OCI-LY1 (cell line): Measurements from ENCODE around the gene SLC8A1.
A peak's percentile ranks its signal among the peaks of the same experiment; 100 is the strongest.

Source experiments
- H2AFZ ChIP-seq: fragments of 200-600 bp; sonication (generic), shearing (Covaris generic); 2 replicates; pipeline ENCODE4 v1.6.0; 2014; ENCODE audit warnings: antibody characterized with exemption, mild to moderate bottlenecking, low read length
- H3F3A ChIP-seq: fragments of 200-600 bp; sonication (generic), shearing (Covaris generic); 2 replicates; pipeline ENCODE4 v1.6.0; 2014; ENCODE audit warnings: mild to moderate bottlenecking, antibody characterized with exemption, low read length, moderate library complexity; ENCODE audit not compliant: insufficient read depth
- H3K27ac ChIP-seq: fragments of 200-600 bp; sonication (generic); 2 replicates; pipeline ENCODE4 v1.5.1; 2014; ENCODE audit warnings: low read length, mixed run types, mild to moderate bottlenecking, low read depth; ENCODE audit not compliant: poor library complexity, severe bottlenecking
- H3K27me3 ChIP-seq: fragments of 200-600 bp; sonication (generic); 2 replicates; pipeline ENCODE4 v1.6.0; 2014; ENCODE audit warnings: antibody characterized with exemption, mild to moderate bottlenecking, low read length, moderate library complexity; ENCODE audit not compliant: insufficient read depth
- H3K36me3 ChIP-seq: fragments of 200-600 bp; sonication (generic); 2 replicates; pipeline ENCODE4 v1.6.1; 2014; ENCODE audit warnings: mild to moderate bottlenecking, antibody characterized with exemption, low read length, moderate library complexity, mixed read lengths; ENCODE audit not compliant: insufficient read depth
- H3K4me1 ChIP-seq: fragments of 200-600 bp; sonication (generic); 2 replicates; pipeline ENCODE4 v1.5.1; 2014; ENCODE audit warnings: mild to moderate bottlenecking, low read length, moderate library complexity; ENCODE audit not compliant: insufficient read depth, severe bottlenecking
- H3K4me2 ChIP-seq: fragments of 200-600 bp; sonication (generic), shearing (Covaris generic); 2 replicates; pipeline ENCODE4 v1.6.1; 2014; ENCODE audit warnings: low read length
- H3K4me3 ChIP-seq: fragments of 200-600 bp; sonication (generic); 2 replicates; pipeline ENCODE4 v1.5.1; 2014; ENCODE audit warnings: low read length, low read depth, mild to moderate bottlenecking, mixed read lengths; ENCODE audit not compliant: poor library complexity, severe bottlenecking
- H3K79me2 ChIP-seq: fragments of 200-600 bp; shearing (Covaris generic); 2 replicates; pipeline ENCODE4 v1.6.1; 2016; ENCODE audit warnings: mixed run types, low read length, mixed read lengths; ENCODE audit not compliant: insufficient read depth
- H3K9ac ChIP-seq: fragments of 200-600 bp; sonication (generic), shearing (Covaris generic); 2 replicates; pipeline ENCODE4 v1.6.1; 2014; ENCODE audit warnings: mild to moderate bottlenecking, low read length, mixed read lengths
- H3K9me2 ChIP-seq: fragments of 200-600 bp; sonication (generic), shearing (Covaris generic); 2 replicates; pipeline ENCODE4 v1.6.1; 2014; ENCODE audit warnings: low read depth, mild to moderate bottlenecking, low read length, mixed read lengths
- H3K9me3 ChIP-seq: fragments of 200-600 bp; shearing (Covaris generic); 2 replicates; pipeline ENCODE4 v1.6.1; 2014; ENCODE audit warnings: low read length, mixed read lengths
- H4K20me1 ChIP-seq: fragments of 200-600 bp; sonication (generic), shearing (Covaris generic); 2 replicates; pipeline ENCODE4 v1.6.0; 2016; ENCODE audit warnings: mild to moderate bottlenecking, low read length; ENCODE audit not compliant: insufficient read depth
- CTCF ChIP-seq: fragments of 200-600 bp; sonication (generic), shearing (Covaris generic); IDR thresholded peaks from 2 replicates; pipeline ENCODE4 v1.5.1; 2017; ENCODE audit warnings: mild to moderate bottlenecking, antibody characterized with exemption, low read length, moderate library complexity, mixed read lengths
- EZH2 ChIP-seq: fragments of 200-600 bp; sonication (generic), shearing (Covaris generic); IDR thresholded peaks from 2 replicates; pipeline ENCODE4 v1.8.0; 2017; ENCODE audit warnings: borderline replicate concordance, mixed run types, mild to moderate bottlenecking, antibody characterized with exemption, low read length, moderate library complexity, mixed read lengths

SLC8A1 gene

GRCh38 chr2:40248294-40248693 is 203.6 kb downstream of the SLC8A1 start:
- Histone ChIP-seq H3K4me1 (no peaks in the 10 kb centered on the region), H3K9me2 (no peaks in the 10 kb centered on the region), H3K36me3 (no peaks in the 10 kb centered on the region), H3K79me2 (no peaks in the 10 kb centered on the region), H3K9ac (no peak overlapping the region), H4K20me1 (no peaks in the 10 kb centered on the region), H3K4me2 (no peak overlapping the region), H3K4me3 (no peak overlapping the region), H2AFZ (no peak overlapping the region), H3K27ac (no peak overlapping the region), H3K27me3 (no peaks in the 10 kb centered on the region), H3F3A (no peaks in the 10 kb centered on the region), H3K9me3 (no peaks in the 10 kb centered on the region)
- no peak for TF ChIP-seq EZH2
- no peak for TF ChIP-seq CTCF

- no peaks in the 10 kb centered on the region for H3K4me1 ChIP-seq
- no peak overlapping the region for H2AFZ ChIP-seq
- no peaks in the 10 kb centered on the region for H3K27me3 ChIP-seq
- H3K36me3 ChIP-seq, result no peaks in the 10 kb centered on the region
- H3K27ac ChIP-seq, result no peak overlapping the region
- no peak overlapping the region for H3K9ac ChIP-seq
- H3K9me2 ChIP-seq, result no peaks in the 10 kb centered on the region
- H3F3A ChIP-seq, result no peaks in the 10 kb centered on the region
- TF ChIP-seq EZH2 (no peak), CTCF (peak; percentile 48)
- H3K9me3 ChIP-seq, result no peaks in the 10 kb centered on the region
- no peak overlapping the region for H3K4me2 ChIP-seq
- H3K79me2 ChIP-seq, result no peaks in the 10 kb centered on the region
- H4K20me1 ChIP-seq, result no peaks in the 10 kb centered on the region
- H3K4me3 ChIP-seq, result no peak overlapping the region
Observed at GRCh38 chr2:40244675-40245074, 207.2 kb downstream of the SLC8A1 start.

GRCh38 chr2:40244251-40244650 is 207.6 kb downstream of the SLC8A1 start:
- Histone ChIP-seq H3K9me2 (no peaks in the 10 kb centered on the region), H3K79me2 (no peaks in the 10 kb centered on the region), H3K36me3 (no peaks in the 10 kb centered on the region), H3K27ac (no peak overlapping the region), H3K4me1 (no peaks in the 10 kb centered on the region), H3F3A (no peaks in the 10 kb centered on the region), H3K4me2 (no peak overlapping the region), H3K9me3 (no peaks in the 10 kb centered on the region), H2AFZ (no peak overlapping the region), H3K4me3 (no peak overlapping the region), H3K9ac (no peak overlapping the region), H3K27me3 (no peaks in the 10 kb centered on the region), H4K20me1 (no peaks in the 10 kb centered on the region)
- TF ChIP-seq EZH2 (no peak), CTCF (no peak)
